ENCODE data around the gene CFAP54.

Gene CFAP54

GRCh38 chr12:96495155-96495554 is 5.8 kb downstream of the CFAP54 start:
- Histone ChIP-seq H2BK15ac (replicated peaks; ENCODE audit: low read depth) (no peak overlapping the region), H2AK5ac (ENCODE audit: low read length) (no peak overlapping the region), H3K27ac (ENCODE audit: low read depth, low read length) (no peak overlapping the region), H2BK120ac (ENCODE audit: low read depth, low read length) (no peak overlapping the region), H3K36me3 (ENCODE audit: control insufficient read depth, insufficient read depth, low read length) (no peaks in the 10 kb centered on the region), H3K4me2 (ENCODE audit: low read length) (no peak overlapping the region), H4K8ac (ENCODE audit: low read depth, low read length) (no peak overlapping the region), H3K4me1 (ENCODE audit: control insufficient read depth, low read depth, low read length) (no peaks in the 10 kb centered on the region), H3K4ac (ENCODE audit: low read depth, low read length) (no peak overlapping the region), H3K4me3 (ENCODE audit: low read length) (no peak overlapping the region), H3K79me1 (ENCODE audit: low read length) (no peaks in the 10 kb centered on the region), H3K18ac (ENCODE audit: low read length) (no peak overlapping the region), H3K56ac (ENCODE audit: low read length) (no peak overlapping the region), H3K27me3 (ENCODE audit: insufficient read depth, low read length, poor library complexity) (no peaks in the 10 kb centered on the region), H2BK5ac (ENCODE audit: low read length) (no peak overlapping the region), H3K79me2 (ENCODE audit: control insufficient read depth, insufficient read depth, low read length) (no peaks in the 10 kb centered on the region), H4K5ac (ENCODE audit: low read length) (no peak overlapping the region), H3K9ac (ENCODE audit: low read length) (no peak overlapping the region), H3K23ac (ENCODE audit: low read length) (no peak overlapping the region)
- no CpG with 5 or more reads among the region's 11 CpGs for WGBS (ENCODE audit: extremely low coverage, insufficient coverage, low lambda C conversion rate)
- no peak for DNase-seq

- Histone ChIP-seq H3K23ac (ENCODE audit: low read length) (no peak overlapping the region), H2AK5ac (ENCODE audit: low read length) (no peak overlapping the region), H3K79me2 (ENCODE audit: control insufficient read depth, insufficient read depth, low read length) (no peaks in the 10 kb centered on the region), H3K4me3 (ENCODE audit: low read length) (no peak overlapping the region), H3K56ac (ENCODE audit: low read length) (no peak overlapping the region), H3K4me1 (ENCODE audit: control insufficient read depth, low read depth, low read length) (no peaks in the 10 kb centered on the region), H3K36me3 (ENCODE audit: control insufficient read depth, insufficient read depth, low read length) (no peaks in the 10 kb centered on the region), H3K27me3 (ENCODE audit: insufficient read depth, low read length, poor library complexity) (no peaks in the 10 kb centered on the region), H2BK15ac (replicated peaks; ENCODE audit: low read depth) (no peak overlapping the region), H2BK5ac (ENCODE audit: low read length) (no peak overlapping the region), H2BK120ac (ENCODE audit: low read depth, low read length) (no peak overlapping the region), H3K18ac (ENCODE audit: low read length) (no peak overlapping the region), H3K79me1 (ENCODE audit: low read length) (no peaks in the 10 kb centered on the region), H3K4me2 (ENCODE audit: low read length) (no peak overlapping the region), H4K8ac (ENCODE audit: low read depth, low read length) (no peak overlapping the region), H4K5ac (ENCODE audit: low read length) (no peak overlapping the region), H3K4ac (ENCODE audit: low read depth, low read length) (no peak overlapping the region), H3K9ac (ENCODE audit: low read length) (no peak overlapping the region), H3K27ac (ENCODE audit: low read depth, low read length) (no peak overlapping the region)
- no CpG with 5 or more reads among the region's 2 CpGs for WGBS (ENCODE audit: extremely low coverage, insufficient coverage, low lambda C conversion rate)
- no peak for DNase-seq
Observed at GRCh38 chr12:96495841-96496545, 6.6 kb downstream of the CFAP54 start.

- H2BK15ac ChIP-seq (replicated peaks; ENCODE audit: low read depth): no peak overlapping the region
- no peak overlapping the region for H2AK5ac ChIP-seq (ENCODE audit: low read length)
- no peaks in the 10 kb centered on the region for H3K79me2 ChIP-seq (ENCODE audit: control insufficient read depth, insufficient read depth, low read length)
- no peak overlapping the region for H4K8ac ChIP-seq (ENCODE audit: low read depth, low read length)
- no peaks in the 10 kb centered on the region for H3K36me3 ChIP-seq (ENCODE audit: control insufficient read depth, insufficient read depth, low read length)
- no peak overlapping the region for H3K9ac ChIP-seq (ENCODE audit: low read length)
- H3K27ac ChIP-seq (ENCODE audit: low read depth, low read length): no peak overlapping the region
- H3K4me2 ChIP-seq (ENCODE audit: low read length): no peak overlapping the region
- H3K4me3 ChIP-seq (ENCODE audit: low read length): no peak overlapping the region
- no peaks in the 10 kb centered on the region for H3K79me1 ChIP-seq (ENCODE audit: low read length)
- no peak overlapping the region for H4K5ac ChIP-seq (ENCODE audit: low read length)
- no peak overlapping the region for H2BK5ac ChIP-seq (ENCODE audit: low read length)
- H3K27me3 ChIP-seq (ENCODE audit: insufficient read depth, low read length, poor library complexity): no peaks in the 10 kb centered on the region
- no peak for DNase-seq
- H3K4me1 ChIP-seq (ENCODE audit: control insufficient read depth, low read depth, low read length): peaks cover 4% of the 10 kb centered on the region
- H3K4ac ChIP-seq (ENCODE audit: low read depth, low read length): no peak overlapping the region
- H3K23ac ChIP-seq (ENCODE audit: low read length): no peak overlapping the region
- H3K18ac ChIP-seq (ENCODE audit: low read length): no peak overlapping the region
- H3K56ac ChIP-seq (ENCODE audit: low read length): no peak overlapping the region
- H2BK120ac ChIP-seq (ENCODE audit: low read depth, low read length): no peak overlapping the region
- no CpG with 5 or more reads among the region's 1 CpG for WGBS (ENCODE audit: extremely low coverage, insufficient coverage, low lambda C conversion rate)
Observed at GRCh38 chr12:96496944-96497343, 7.6 kb downstream of the CFAP54 start.

GRCh38 chr12:96497855-96498254 is 8.5 kb downstream of the CFAP54 start:
- H3K4me1 ChIP-seq (ENCODE audit: control insufficient read depth, low read depth, low read length): peaks cover 4% of the 10 kb centered on the region
- H3K9ac ChIP-seq (ENCODE audit: low read length): no peak overlapping the region
- no peak overlapping the region for H2BK120ac ChIP-seq (ENCODE audit: low read depth, low read length)
- WGBS (ENCODE audit: extremely low coverage, insufficient coverage, low lambda C conversion rate): no CpG with 5 or more reads among the region's 2 CpGs
- no peak overlapping the region for H2AK5ac ChIP-seq (ENCODE audit: low read length)
- H3K27me3 ChIP-seq (ENCODE audit: insufficient read depth, low read length, poor library complexity): no peaks in the 10 kb centered on the region
- H3K4ac ChIP-seq (ENCODE audit: low read depth, low read length): no peak overlapping the region
- H4K5ac ChIP-seq (ENCODE audit: low read length): no peak overlapping the region
- H3K4me2 ChIP-seq (ENCODE audit: low read length): no peak overlapping the region
- H3K23ac ChIP-seq (ENCODE audit: low read length): no peak overlapping the region
- H3K56ac ChIP-seq (ENCODE audit: low read length): no peak overlapping the region
- H2BK15ac ChIP-seq (replicated peaks; ENCODE audit: low read depth): no peak overlapping the region
- H3K79me2 ChIP-seq (ENCODE audit: control insufficient read depth, insufficient read depth, low read length): no peaks in the 10 kb centered on the region
- H3K27ac ChIP-seq (ENCODE audit: low read depth, low read length): no peak overlapping the region
- no peak overlapping the region for H3K4me3 ChIP-seq (ENCODE audit: low read length)
- no peak overlapping the region for H4K8ac ChIP-seq (ENCODE audit: low read depth, low read length)
- no peak overlapping the region for H3K18ac ChIP-seq (ENCODE audit: low read length)
- H3K79me1 ChIP-seq (ENCODE audit: low read length): no peaks in the 10 kb centered on the region
- no peak overlapping the region for H2BK5ac ChIP-seq (ENCODE audit: low read length)
- no peak for DNase-seq
- H3K36me3 ChIP-seq (ENCODE audit: control insufficient read depth, insufficient read depth, low read length): no peaks in the 10 kb centered on the region

GRCh38 chr12:96500693-96501092 is 11.3 kb downstream of the CFAP54 start:
- no peak overlapping the region for H3K9ac ChIP-seq (ENCODE audit: low read length)
- no peak overlapping the region for H4K5ac ChIP-seq (ENCODE audit: low read length)
- no peak overlapping the region for H3K56ac ChIP-seq (ENCODE audit: low read length)
- H3K4ac ChIP-seq (ENCODE audit: low read depth, low read length): no peak overlapping the region
- no peak overlapping the region for H2BK15ac ChIP-seq (replicated peaks; ENCODE audit: low read depth)
- H3K4me2 ChIP-seq (ENCODE audit: low read length): no peak overlapping the region
- no peaks in the 10 kb centered on the region for H3K79me2 ChIP-seq (ENCODE audit: control insufficient read depth, insufficient read depth, low read length)
- H4K8ac ChIP-seq (ENCODE audit: low read depth, low read length): no peak overlapping the region
- WGBS (ENCODE audit: extremely low coverage, insufficient coverage, low lambda C conversion rate): no CpG with 5 or more reads among the region's 3 CpGs
- no peak overlapping the region for H3K18ac ChIP-seq (ENCODE audit: low read length)
- H2BK120ac ChIP-seq (ENCODE audit: low read depth, low read length): no peak overlapping the region
- H3K36me3 ChIP-seq (ENCODE audit: control insufficient read depth, insufficient read depth, low read length): no peaks in the 10 kb centered on the region
- H2AK5ac ChIP-seq (ENCODE audit: low read length): no peak overlapping the region
- H3K27me3 ChIP-seq (ENCODE audit: insufficient read depth, low read length, poor library complexity): no peaks in the 10 kb centered on the region
- H3K23ac ChIP-seq (ENCODE audit: low read length): no peak overlapping the region
- peaks cover 4% of the 10 kb centered on the region for H3K4me1 ChIP-seq (ENCODE audit: control insufficient read depth, low read depth, low read length)
- no peak overlapping the region for H3K4me3 ChIP-seq (ENCODE audit: low read length)
- no peak overlapping the region for H2BK5ac ChIP-seq (ENCODE audit: low read length)
- H3K79me1 ChIP-seq (ENCODE audit: low read length): no peaks in the 10 kb centered on the region
- no peak overlapping the region for H3K27ac ChIP-seq (ENCODE audit: low read depth, low read length)
- no peak for DNase-seq

Measured in mesendoderm (in vitro differentiated cells).